HG03139 (cell line): ENCODE measurements around the gene EARS2.
A peak's percentile ranks its signal among the peaks of the same experiment; 100 is the strongest.
"Not testable (repeated sequence)": the region's sequence is repeated elsewhere in the genome, so short reads cannot be mapped to it uniquely, and the experiment has no call there.

Experiments
- ATAC-seq: cut with Tn5 transposase; IDR thresholded peaks from one replicate; pipeline ENCODE4 v1.9.1; 2021; ENCODE audit not compliant: unreplicated experiment

The EARS2 gene

GRCh38 chr16:23556881-23557778 lies at the start of gene EARS2, which contains the start of gene UBFD1:
EARS2 (minus strand) TSS chr16:23557350; CDS start chr16:23557343, 7 bp downstream.
UBFD1 (plus strand) TSS chr16:23557727; CDS start chr16:23557743, 16 bp downstream.
- ATAC-seq, result peak; percentile 87

GRCh38 chr16:23597003-23597756 lies 40.0 kb upstream of the EARS2 start:
- no peak for ATAC-seq

DNA sequence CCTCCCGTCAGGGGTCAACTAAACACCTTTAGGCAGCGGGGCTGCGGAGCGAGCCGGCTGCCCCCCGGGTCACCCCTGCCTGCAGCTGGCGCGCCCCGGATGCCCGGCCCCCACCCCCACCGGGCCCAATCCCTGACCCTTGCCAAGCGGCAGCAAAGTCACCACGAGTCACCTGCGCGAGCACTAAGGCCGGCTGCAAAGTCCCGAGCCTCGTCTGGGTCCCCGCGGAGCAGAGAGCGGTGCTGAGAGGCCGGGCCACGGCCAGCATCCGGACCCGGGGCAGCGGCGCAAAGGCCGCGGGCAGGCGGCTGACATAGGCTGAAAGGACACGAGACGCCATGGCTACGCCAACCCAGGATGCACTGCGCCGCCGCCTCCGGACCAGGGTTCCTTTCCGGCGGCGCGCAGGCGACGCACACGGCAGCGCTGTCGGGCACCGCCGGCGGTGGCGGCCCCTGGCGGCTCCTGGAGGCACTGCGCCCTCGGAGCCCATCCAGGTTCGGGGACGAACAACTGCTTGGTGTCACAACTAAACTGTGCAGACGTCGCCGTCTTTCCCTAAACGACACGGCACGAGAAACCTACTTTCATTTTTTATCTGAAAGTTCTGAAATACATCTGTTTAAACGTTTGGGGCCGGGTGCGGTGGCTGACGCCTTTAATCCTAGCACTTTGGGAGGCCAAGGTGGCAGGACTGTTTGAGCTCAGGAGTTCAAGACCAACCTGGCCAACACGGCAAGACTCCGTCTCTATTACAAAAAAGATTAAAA lies 39.0 kb upstream of the EARS2 start, which contains the start of gene NDUFAB1:
TSS of gene NDUFAB1 (minus strand) at position 366 of the 770 bp plus-strand sequence. CDS start at position 340, 26 bp downstream.
- ATAC-seq, result peak; percentile 88

DNA sequence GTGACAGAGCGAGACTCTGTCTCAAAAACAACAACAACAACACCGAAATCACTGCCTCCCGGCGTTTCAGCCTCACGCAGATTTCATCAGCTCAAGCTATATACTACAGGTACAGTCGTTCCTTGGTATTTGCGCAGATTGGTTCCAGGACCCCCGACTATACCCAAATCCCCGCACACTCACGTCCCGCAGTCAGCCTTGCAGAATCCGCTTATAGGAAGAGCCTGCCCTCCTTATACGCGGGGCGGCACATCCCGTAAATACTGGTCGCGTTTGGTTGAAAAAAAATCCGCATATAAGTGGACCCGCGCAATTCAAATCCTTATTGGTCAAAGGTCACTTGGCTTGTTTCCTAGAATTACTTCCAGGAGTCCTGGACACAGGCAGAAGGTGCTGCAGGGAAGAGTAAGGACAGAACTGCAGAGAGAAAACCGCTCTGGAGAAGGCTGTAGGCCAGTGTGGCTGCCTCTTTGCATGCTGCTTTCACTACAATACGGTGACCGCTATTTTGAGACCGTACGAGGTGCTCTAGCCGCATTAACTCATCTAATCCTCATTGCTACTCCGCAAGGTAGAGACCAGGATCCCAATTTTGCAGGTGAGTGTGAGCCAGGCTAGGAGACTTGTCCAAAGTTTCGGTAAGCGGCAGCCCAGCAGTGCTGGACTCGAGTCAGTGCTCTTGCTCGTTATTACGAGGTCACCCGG lies 38.2 kb upstream of the EARS2 start:
- no peak for ATAC-seq

- no peak for ATAC-seq
These were observed 37.0 kb upstream of the EARS2 start for GRCh38 chr16:23594186-23594585.

DNA sequence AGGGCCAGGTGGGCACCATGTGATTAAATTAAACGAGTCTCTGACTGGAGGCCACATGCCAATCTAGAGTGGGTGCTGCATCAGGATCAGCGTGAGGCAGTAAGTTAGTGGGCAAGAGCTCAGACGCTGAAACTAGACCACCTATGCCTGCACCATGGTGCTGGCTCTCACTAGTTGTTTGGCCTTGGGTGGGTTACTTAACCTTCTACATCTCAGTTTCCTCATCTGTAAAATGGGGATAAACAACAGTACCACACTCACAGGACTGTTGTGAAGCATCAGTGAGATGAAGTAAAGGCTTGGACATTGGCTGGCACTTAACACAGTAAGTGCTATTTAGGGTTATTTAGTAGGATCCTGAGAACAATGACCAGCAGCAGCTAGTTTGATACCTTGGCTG lies 33.0 kb upstream of the EARS2 start:
- no peak for ATAC-seq

- no peak for ATAC-seq
These were observed 30.6 kb upstream of the EARS2 start for GRCh38 chr16:23587726-23588125.

DNA sequence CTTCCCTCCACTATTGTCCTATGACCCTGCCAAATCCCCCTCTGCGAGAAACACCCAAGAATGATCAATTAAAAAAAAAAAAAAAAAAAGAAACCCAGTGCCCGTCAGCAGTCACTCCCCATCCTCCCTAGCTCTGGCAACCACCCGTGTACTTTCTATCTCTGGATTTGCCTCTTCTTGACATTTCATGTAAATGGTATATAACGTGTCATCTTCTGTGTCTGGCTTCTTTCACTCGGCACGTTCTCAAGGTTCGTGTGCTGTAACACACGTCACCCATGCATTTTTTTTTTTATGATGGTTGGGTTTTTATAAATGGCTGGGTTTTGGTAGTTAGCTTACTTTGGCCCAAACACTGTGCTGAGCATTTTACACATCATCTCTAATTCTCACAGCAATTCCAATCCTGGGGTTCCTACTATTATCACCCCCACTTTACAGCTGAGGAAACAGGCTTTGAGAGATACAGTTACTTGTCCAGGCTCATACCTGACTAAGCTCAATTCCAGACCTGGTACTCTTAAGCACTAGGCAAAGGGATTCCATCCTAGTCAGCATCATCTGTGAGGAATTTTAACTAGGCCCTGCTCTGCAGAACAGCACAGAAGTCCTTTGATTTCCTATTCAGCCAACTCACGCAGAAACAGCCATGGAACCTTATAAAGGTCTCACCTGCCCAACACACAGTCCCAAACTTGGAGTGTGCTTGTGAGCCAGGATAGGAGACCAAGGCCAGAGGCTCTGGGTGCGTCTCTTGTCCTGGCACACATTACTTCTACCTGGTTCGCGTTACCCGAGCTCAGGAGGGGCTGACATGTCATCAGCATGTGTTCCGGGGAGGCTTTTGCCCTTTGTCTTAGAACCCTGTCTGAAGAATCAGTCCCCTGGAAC lies 27.3 kb upstream of the EARS2 start:
- no peak for ATAC-seq

GRCh38 chr16:23583271-23583670 lies 26.1 kb upstream of the EARS2 start:
- not testable (repeated sequence) for ATAC-seq

- ATAC-seq, result no peak
These were observed 24.6 kb upstream of the EARS2 start for GRCh38 chr16:23581764-23582163.

GRCh38 chr16:23580391-23580790 lies 23.2 kb upstream of the EARS2 start:
- ATAC-seq, result no peak

DNA sequence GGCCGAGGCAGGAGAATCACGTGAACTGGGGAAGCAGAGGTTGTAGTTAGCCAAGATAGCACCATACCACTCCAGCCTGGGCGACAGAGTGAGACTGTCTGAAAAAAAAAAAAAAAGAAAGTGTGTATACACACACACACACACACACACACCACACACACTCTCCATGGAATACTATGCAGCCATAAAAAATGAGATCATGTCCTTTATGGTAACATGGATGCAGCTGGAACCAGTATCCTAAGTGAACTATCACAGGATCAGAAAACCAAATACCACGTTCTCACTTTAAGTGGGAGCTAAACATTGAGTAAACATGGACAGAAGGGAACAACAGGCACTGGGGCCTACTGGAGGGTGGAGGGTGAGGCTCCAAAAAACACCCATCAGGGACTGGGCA lies 22.2 kb upstream of the EARS2 start:
- no peak for ATAC-seq

DNA sequence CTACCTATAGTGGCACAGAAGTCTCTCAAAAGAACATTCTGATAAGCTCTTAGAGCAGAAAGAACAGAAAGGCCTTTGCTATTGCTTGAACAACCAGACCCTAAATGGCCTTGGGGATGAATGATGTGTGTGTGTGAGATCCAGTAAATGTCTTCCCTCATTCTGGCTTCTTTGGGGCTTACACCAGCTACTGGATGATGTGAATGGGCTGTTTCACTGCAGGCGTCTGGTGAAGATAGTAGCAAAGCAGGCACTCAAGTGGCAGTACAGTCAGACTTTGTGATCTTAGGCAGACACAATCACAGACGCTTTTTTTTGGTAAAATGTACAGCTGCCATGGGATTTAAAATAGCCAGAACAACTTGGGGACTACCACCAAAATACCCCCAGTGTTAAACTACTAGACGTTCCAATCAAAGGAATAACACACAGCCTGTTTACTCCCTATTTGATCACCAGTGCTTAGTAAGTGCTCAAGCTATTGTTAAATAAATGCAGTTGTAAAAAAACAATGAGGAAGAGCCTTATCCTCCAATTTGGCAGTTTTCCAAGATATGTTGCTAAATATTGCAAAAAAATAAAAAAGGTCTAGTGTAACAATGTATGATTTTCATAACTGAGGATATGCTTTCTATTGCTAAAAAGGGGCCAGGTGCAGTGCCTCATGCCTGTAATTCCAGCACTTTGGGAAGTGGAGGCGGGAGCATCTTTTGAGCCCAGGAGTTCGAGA lies 21.1 kb upstream of the EARS2 start:
- ATAC-seq, result no peak

GRCh38 chr16:23577493-23577892 lies 20.3 kb upstream of the EARS2 start:
- no peak for ATAC-seq

DNA sequence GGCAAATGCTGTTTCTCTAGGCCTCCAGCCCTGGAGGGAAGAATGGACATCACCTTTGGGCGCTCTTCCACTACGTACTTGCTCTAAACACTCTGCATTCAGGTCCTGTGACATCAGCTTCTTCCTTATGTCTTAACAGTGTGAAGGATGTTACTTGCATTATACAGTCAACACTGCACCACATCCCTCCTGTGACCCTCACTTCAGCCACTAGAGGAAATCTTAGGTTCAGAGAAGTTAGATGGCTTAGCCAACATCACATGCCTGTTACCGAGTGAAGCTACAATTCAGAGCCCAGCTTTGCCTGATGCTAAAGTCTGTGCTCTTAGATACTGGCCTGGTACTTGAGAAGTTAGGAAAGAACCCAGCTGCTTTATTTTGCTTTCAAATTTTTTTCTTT lies 18.7 kb upstream of the EARS2 start:
- no peak for ATAC-seq

GRCh38 chr16:23573817-23574216 lies 16.7 kb upstream of the EARS2 start:
- no peak for ATAC-seq

DNA sequence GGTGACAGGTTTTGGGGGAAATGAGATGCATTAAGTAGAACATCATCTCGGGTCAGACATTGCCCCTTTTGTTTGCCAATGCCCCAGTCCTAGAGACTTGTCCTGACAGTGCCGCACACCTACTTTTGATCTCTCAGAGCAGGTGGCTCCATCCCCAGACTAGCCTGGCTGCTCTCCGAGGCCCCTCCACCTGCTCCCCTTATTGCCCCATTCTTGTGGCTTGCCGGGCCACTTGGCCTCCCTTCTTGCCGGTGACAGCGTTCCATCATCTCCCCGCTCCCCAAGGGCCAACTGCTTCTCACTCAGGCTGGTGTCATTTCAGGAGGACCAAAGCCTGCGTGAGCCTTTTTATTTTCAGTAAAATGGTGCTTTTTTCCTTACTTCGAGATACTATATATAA lies 15.2 kb upstream of the EARS2 start:
- ATAC-seq, result no peak

DNA sequence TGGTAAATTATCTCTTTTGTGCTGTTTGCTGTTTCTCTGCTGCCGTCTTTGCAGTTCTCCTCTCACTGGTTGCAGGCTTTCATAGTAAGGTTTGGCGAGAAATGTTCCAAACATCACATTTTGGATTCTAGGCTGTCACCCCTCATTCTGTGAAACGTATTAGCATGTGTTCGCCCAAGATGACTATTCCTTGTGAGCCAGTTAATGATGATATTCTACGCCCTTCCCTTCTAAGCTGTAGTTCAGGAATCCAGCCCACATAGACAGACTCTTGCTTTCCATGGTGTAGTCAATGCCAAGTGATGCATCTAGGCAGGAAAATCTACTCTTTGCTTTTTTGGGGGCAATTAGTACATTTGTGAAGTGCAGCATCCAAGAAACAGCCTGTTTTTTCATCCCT lies 14.7 kb upstream of the EARS2 start:
- ATAC-seq, result no peak
